T-helper 17 cell (primary cell): ENCODE results near the gene PLA2G4B. TPM values are rescaled to one million over a fixed set of nuclear protein-coding genes. Genes with fewer than 3 reads are reported as not detected.

ENCODE experiments used
- ATAC-seq: fragments of 150-1000 bp; cut with Tn5 transposase; 2 replicates; pipeline ENCODE4 v1.10.0; 2021; ENCODE audit warnings: mild to moderate bottlenecking, moderate library complexity
- DNase-seq, 3 donors: peaks; one replicate each; pipeline versions ENCODE4 v3.0.0 to v3.0.0-alpha.2; 2020 to 2021
- H3K9me3 ChIP-seq: one replicate; pipeline ENCODE4 v1.7.0; 2013; ENCODE audit warnings: low read length, mild to moderate bottlenecking; ENCODE audit not compliant: control insufficient read depth, poor library complexity, severe bottlenecking
- H3K27ac Mint-ChIP-seq: one replicate; pipeline ENCODE4 v1.8.0; 2022; ENCODE audit warnings: mild to moderate bottlenecking, moderate library complexity, mixed read lengths
- H3K27me3 Mint-ChIP-seq: one replicate; pipeline ENCODE4 v1.8.0; 2022; ENCODE audit warnings: mixed read lengths
- H3K36me3 Mint-ChIP-seq: one replicate; pipeline ENCODE4 v1.8.0; 2022; ENCODE audit warnings: low read depth, mixed read lengths
- H3K4me1 Mint-ChIP-seq: one replicate; pipeline ENCODE4 v1.8.0; 2022; ENCODE audit warnings: mild to moderate bottlenecking, mixed read lengths
- H3K4me3 Mint-ChIP-seq: one replicate; pipeline ENCODE4 v1.8.0; 2022; ENCODE audit warnings: mild to moderate bottlenecking, moderate library complexity, mixed read lengths
- total RNA-seq, 4 donors: library from RNA in 2 of 4; stranded (reverse) in 2 of 4; gene quantifications; one replicate each; pipeline ENCODE4 v1.2.3 and lab custom pipeline; 2022 to 2026

PLA2G4B gene
- total RNA-seq, 2 donors from 2014 or later = 23.1 to 34.8 TPM

DNA sequence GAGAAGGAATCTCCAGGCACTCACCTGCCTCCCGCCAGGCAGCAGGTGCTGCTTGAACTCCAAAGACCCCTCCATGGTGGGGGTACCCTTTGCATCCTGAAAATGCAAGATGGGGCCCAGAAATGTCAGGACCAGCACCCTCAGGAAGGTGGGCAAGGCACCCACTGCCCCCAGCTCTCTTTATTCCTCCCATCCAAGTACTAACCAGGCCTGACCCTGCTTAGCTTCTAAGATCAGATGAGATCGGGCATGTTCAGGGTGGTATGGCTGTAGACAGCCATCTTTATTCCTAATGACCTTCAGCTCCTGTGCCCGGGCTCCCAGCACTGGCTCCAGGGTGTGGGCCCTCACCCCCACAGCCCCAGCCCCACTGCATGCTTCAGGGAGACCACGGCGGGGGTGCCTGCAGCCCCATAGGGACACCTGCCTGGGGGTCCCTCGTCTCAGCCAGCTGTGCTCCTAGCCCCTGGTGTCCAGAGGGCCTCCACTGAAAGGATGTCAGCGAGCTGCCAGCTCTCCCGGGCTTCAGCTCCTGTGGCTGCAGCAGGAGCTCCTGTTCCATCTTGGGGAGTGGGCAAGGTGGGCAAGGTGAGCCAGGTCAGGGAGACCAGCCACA, 13.2 kb downstream of the PLA2G4B start:
- ATAC-seq (no peak), DNase-seq (no peak)
- no peak overlapping the region for H3K4me3 Mint-ChIP-seq
- no peak overlapping the region for H3K27ac Mint-ChIP-seq
- H3K27me3 Mint-ChIP-seq = no peaks in the 10 kb centered on the region
- no peaks in the 10 kb centered on the region for H3K9me3 ChIP-seq
- peaks cover 5% of the 10 kb centered on the region for H3K36me3 Mint-ChIP-seq
- H3K4me1 Mint-ChIP-seq = peaks cover 6% of the 10 kb centered on the region

DNA sequence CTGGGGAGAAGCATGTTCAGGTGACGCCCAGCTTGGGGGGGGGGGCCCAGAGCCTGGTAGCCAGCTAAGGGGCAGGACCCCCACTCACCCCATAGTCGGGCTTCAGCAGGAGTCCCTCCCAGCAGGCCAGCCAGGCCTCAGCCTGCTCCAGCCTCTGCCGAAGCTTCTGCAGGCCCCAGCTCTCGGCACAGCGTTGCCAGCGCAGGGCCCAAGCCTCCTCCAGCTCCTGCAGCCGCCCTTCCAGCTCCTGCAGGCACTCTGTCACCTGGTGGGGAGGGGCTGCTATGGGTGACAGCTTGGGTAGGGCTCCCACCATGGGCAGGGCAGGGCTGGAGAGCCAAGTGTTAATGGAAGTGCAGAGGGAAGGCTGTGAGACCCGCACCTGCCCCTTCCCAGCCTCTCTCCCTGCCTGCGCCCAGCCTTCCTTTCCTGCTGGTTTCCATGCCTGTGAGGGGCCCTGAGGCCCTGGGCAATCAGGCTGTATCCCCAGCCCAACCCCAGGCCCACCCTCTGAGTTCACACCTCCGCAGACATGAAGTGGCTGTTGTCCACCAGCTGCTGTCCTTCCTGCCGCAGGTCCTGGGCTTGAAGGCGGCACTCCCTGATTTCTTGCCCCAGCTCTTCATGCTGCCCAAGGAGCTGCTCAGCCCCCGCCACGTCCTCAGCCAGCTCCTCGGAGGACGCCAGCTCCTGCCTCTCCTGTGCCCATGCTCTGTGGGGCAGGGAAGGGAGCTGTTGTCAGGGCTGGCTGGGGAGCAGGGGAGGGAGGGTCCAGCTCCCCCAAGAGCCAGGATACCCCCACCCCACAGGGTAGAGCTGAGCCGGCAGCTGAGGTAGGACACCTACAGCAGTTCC, 14.3 kb downstream of the PLA2G4B start:
- Mint-ChIP-seq H3K27me3 (no peaks in the 10 kb centered on the region), H3K36me3 (no peaks in the 10 kb centered on the region), H3K4me1 (peaks cover 6% of the 10 kb centered on the region), H3K4me3 (no peak overlapping the region), H3K27ac (no peak overlapping the region)
- no peak for ATAC-seq
- DNase-seq = no peak
- H3K9me3 ChIP-seq = no peaks in the 10 kb centered on the region

DNA sequence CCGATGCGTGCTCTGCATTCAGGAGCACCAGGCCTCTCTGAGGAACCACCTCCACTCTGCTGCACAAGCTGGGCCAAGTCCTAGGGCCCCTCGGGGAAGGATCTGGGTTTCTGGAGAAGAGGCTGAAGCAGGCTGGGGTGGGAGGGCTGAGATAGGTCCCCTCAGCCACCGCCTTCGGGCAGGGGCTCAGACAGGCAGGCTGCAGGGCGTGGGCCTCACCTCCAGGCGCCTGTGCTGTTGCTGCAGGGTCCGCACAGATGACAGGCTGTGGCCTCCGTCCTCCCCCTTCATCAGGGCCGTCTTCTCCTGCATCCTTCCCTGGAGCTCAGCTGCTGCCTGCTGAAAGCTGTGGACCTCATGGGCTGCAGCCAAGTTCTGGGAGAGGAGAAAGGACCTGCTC, 15.2 kb downstream of the PLA2G4B start:
- DNase-seq (no peak), ATAC-seq (no peak)
- no peaks in the 10 kb centered on the region for H3K27me3 Mint-ChIP-seq
- no peaks in the 10 kb centered on the region for H3K36me3 Mint-ChIP-seq
- peaks cover 3% of the 10 kb centered on the region for H3K4me1 Mint-ChIP-seq
- no peak overlapping the region for H3K4me3 Mint-ChIP-seq
- no peak overlapping the region for H3K27ac Mint-ChIP-seq
- H3K9me3 ChIP-seq = no peaks in the 10 kb centered on the region

DNA sequence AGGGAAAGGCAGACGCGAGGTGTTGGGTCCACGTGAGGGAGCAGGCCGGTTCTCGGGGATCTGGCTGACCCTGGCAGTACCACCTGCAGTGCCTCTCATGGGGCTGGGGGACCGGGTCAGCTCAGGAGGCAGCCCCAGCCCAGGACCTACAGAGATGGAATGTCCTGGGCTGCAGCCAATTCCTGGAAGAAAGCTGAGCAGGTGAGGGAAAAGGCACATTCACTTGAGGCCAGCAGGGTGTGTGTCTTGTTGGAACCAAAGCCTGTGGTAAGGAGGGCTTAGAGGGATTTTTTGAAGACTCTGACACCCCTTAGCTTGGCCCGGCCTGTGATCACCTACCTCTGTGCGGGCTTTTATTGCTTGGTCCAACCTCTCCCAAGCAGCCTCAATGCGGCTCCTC, 15.8 kb downstream of the PLA2G4B start:
- Mint-ChIP-seq H3K27ac (no peak overlapping the region), H3K4me3 (no peak overlapping the region), H3K36me3 (no peaks in the 10 kb centered on the region), H3K4me1 (no peaks in the 10 kb centered on the region), H3K27me3 (no peaks in the 10 kb centered on the region)
- no peaks in the 10 kb centered on the region for H3K9me3 ChIP-seq
- ATAC-seq (no peak), DNase-seq (no peak)

DNA sequence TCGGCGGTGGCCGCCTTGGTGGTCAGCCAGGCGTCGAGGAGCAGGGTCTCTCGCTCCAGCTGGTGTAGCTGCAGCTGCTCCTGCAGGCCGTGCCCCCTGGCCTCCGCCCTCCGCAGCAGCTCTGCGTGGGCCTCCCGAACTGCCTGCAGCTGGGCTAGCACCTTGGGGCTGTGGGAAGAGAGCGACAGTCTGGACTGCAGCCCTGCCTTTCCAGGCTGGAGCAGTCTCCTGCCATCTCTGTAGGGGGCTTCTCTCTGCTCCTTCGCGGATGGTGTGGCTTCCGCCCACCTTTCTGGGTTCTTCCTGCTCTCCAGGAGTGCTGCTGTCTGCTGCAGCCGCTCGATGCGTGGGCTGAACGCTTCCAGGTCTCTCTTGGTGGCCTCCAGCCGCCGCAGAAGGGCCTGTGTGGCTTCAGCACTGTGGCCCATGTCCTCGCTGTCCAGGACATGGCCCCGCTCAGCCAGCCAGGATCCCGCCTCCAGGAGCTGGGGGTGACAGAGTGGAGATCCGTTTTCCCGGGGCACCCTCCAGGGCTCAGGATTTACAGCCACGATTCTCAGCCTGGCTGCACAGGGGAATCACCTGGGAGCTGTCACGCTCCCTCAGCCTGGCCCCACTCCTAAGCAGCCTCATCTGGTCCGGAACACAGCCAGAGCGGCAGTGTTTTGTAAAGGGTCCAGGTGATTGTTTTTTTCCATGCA, 16.8 kb downstream of the PLA2G4B start:
- ATAC-seq (no peak), DNase-seq (no peak)
- no peaks in the 10 kb centered on the region for H3K27me3 Mint-ChIP-seq
- no peaks in the 10 kb centered on the region for H3K4me1 Mint-ChIP-seq
- H3K4me3 Mint-ChIP-seq = no peak overlapping the region
- no peak overlapping the region for H3K27ac Mint-ChIP-seq
- H3K36me3 Mint-ChIP-seq = no peaks in the 10 kb centered on the region
- H3K9me3 ChIP-seq = no peaks in the 10 kb centered on the region

DNA sequence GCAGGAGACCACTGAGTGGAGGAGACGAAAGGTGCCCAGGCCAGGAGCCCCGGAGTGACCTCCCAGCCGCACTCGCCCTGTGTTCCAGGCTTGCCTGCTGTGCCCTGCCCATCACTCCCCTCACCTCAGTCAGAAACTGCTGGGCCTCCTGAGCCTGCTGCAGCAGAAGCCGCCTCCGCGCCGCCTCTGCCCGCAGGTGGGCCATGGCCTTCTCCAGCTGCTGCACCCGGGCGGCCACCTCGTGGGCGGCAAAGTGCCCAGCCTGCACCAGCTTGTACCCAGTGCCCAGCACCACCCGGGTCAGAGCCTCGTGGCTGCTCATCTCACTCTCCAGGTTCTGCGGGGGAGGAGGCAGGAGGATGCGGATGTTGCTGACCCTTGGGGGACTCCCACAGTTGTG, 17.6 kb downstream of the PLA2G4B start:
- H3K9me3 ChIP-seq = no peaks in the 10 kb centered on the region
- no peaks in the 10 kb centered on the region for H3K36me3 Mint-ChIP-seq
- ATAC-seq (no peak), DNase-seq (no peak)
- H3K27me3 Mint-ChIP-seq = no peaks in the 10 kb centered on the region
- H3K4me3 Mint-ChIP-seq = no peak overlapping the region
- no peaks in the 10 kb centered on the region for H3K4me1 Mint-ChIP-seq
- no peak overlapping the region for H3K27ac Mint-ChIP-seq

DNA sequence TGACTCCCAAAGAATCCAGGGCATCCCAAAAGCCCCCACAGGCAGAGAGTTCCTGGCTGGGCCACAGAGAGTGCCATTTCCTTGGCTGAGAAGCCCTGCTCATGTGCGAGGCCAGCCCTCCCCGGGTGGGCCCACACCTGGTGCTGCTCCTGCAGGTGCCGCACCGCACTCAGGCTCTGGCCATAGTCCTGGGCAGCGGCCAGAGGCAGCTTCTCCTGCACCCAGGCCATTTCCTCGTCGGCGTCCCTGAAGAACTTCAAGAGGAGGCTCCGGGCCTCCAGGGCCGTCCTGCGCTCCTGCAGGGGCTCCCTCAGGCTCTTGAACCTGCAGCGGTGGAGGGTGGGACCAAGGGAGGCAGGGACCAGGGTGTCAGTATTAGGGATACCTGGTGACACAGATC, 18.1 kb downstream of the PLA2G4B start:
- Mint-ChIP-seq H3K36me3 (no peaks in the 10 kb centered on the region), H3K4me1 (no peaks in the 10 kb centered on the region), H3K4me3 (no peak overlapping the region), H3K27ac (no peak overlapping the region), H3K27me3 (no peaks in the 10 kb centered on the region)
- no peak for ATAC-seq
- no peak for DNase-seq
- H3K9me3 ChIP-seq = no peaks in the 10 kb centered on the region

DNA sequence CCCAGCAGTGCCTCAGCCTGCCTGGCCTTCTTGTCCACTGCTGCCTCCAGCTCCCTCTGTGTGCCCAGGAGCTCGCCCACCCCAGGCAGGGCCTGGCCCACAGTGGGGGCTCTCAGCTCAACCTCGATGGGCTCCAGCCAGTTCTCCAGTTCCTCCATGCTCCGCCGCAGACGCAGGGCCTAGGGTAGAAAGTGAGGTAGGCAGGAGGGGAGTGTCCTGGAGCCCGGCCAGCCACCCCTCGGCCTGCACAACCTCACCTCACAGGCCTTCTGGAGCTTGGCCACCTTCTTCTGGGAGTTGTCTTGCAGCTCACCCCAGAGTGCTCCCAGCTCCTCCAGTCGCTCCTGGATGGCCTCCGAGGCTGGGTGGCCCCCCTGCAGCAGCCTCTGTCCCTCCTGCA, 18.7 kb downstream of the PLA2G4B start:
- DNase-seq = no peak
- H3K36me3 Mint-ChIP-seq = no peaks in the 10 kb centered on the region
- no peak overlapping the region for H3K27ac Mint-ChIP-seq
- no peaks in the 10 kb centered on the region for H3K27me3 Mint-ChIP-seq
- no peak overlapping the region for H3K4me3 Mint-ChIP-seq
- no peaks in the 10 kb centered on the region for H3K9me3 ChIP-seq
- no peaks in the 10 kb centered on the region for H3K4me1 Mint-ChIP-seq
- no peak for ATAC-seq

DNA sequence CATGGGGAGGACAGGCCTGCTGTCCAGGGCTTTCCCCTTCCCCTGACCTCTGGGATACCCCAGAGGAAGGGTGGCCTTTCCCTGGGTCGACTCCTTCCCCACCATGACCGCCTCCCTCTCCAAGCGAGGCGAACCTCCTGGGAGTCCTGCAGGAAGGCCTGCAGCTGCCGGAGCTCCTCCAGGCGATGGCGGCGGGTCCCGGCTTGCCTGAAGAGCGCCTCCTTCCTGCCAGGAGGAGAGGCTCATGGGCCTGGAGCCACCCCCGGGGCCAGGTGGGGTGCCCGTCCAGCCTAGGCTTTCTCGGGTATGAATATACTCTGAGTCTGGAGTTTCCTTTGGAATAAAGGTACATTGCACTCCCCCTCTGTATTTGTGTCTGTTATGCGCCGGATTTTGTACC, 20.1 kb downstream of the PLA2G4B start:
- peaks cover 4% of the 10 kb centered on the region for H3K4me1 Mint-ChIP-seq
- H3K4me3 Mint-ChIP-seq = no peak overlapping the region
- no peak overlapping the region for H3K27ac Mint-ChIP-seq
- H3K9me3 ChIP-seq = no peaks in the 10 kb centered on the region
- no peaks in the 10 kb centered on the region for H3K27me3 Mint-ChIP-seq
- no peaks in the 10 kb centered on the region for H3K36me3 Mint-ChIP-seq
- no peak for DNase-seq
- no peak for ATAC-seq

DNA sequence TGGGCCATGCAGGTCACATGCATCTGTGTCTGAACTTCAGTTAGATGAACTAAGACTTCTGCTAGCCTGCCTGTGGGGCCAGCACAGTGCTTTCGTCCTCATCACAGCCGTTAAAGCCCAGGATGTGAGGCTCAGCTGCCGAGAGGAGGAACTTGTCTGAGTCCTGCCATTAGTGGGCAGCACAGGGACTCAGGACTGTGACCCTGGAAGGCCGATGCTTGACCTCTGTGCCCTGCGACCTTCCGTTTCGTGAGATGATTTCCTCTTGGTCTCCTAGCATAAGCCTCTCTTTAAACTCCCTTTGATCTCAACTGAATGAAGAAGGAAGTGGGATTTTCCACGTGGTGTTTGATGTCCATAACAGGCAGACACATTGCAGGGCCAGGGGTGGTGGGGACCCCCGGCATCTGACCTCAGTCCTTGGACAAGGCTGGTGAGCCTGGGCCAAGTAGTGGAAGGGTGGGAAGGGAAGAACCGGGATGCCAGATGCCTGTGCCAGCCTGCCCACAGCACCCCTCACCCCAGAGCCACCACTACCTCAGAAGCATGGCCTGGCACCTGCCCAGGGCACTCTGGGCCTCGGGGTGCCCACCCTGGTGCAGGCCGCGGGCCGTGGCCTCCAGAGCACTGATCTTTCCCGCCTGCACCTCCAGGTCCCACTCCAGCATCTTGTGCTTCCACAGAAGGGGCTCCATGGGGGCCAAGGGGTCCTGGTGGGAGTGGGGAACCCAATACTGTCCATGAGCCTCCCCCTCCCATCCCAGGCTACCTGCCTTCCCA, 21.6 kb downstream of the PLA2G4B start:
- Mint-ChIP-seq H3K27ac (no peak overlapping the region), H3K4me1 (peaks cover 4% of the 10 kb centered on the region), H3K36me3 (no peaks in the 10 kb centered on the region), H3K4me3 (peak overlapping the region; percentile 7), H3K27me3 (no peaks in the 10 kb centered on the region)
- ATAC-seq (no peak), DNase-seq (no peak)
- H3K9me3 ChIP-seq = no peaks in the 10 kb centered on the region

DNA sequence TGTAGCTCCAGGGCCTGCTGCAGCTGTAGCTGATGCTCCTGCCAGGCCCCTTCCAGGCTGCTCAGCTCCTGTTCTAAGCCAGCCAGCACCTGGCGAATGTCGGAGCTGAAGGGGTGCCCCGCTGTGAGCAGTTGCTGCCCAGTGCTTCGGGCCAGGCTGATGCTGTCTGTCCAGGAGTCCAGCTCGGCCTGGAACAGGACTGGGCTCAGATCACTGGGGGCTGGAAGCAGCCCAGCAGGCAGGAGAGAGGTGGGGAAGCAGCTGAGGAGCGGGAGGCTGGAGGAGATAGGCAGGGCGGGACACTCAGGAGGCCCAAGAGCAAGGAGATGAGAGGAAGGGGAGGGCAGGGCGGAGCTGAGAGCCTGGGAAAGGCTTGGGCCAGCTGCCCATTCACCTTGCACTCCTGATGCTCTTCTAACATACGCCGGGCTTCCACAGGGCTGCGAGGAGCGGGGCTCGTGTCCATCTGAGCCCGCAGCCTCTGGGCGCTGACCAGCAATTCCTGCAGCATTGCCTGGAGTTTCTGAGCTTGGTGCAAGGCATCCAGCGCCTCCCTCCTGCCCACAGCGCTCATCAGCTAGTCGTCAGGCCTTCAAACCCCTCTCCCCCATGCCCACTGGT, 23.2 kb downstream of the PLA2G4B start:
- H3K36me3 Mint-ChIP-seq = no peaks in the 10 kb centered on the region
- DNase-seq (no peak), ATAC-seq (no peak)
- H3K4me3 Mint-ChIP-seq = no peak overlapping the region
- no peak overlapping the region for H3K27ac Mint-ChIP-seq
- peaks cover 4% of the 10 kb centered on the region for H3K4me1 Mint-ChIP-seq
- H3K27me3 Mint-ChIP-seq = no peaks in the 10 kb centered on the region
- no peaks in the 10 kb centered on the region for H3K9me3 ChIP-seq

DNA sequence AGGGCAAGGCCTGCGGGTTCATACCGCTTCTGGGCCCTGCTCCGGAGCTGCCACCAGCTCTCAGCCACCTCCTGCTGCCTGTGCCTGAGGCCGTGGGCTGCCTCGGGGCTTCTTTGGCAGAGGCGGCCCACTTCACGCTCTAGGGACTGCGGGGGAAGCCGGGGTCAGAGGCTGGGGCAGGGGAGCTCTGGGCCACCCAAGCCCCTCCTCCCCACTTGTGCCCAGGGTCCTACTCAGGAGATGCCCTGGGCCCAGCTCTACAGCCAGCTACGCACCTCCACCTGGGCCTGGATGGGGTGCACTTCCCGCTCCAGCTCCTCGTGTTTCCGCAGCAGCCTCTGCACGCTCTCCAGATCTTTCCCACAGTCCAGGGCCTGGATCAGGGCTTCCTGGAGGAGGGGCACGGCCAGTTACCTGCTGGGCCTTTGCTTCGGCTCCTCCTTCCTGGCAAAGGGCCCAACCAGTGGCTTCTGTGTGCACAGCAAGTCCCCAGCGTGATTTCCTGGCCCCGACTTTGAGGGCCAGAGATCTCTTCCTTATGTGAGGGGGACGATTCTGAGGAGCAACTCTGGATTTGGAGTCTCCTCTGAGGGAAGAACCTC, 24.0 kb downstream of the PLA2G4B start:
- no peaks in the 10 kb centered on the region for H3K36me3 Mint-ChIP-seq
- ATAC-seq = no peak

More for the DNA sequence above, 24.0 kb downstream of the PLA2G4B start:
- Mint-ChIP-seq H3K4me1 (peaks cover 4% of the 10 kb centered on the region), H3K27ac (no peak overlapping the region), H3K4me3 (no peak overlapping the region), H3K27me3 (no peaks in the 10 kb centered on the region)
- DNase-seq = no peak
- H3K9me3 ChIP-seq = no peaks in the 10 kb centered on the region
